ENCODE data around the gene EIF4E1B.

Gene EIF4E1B

DNA sequence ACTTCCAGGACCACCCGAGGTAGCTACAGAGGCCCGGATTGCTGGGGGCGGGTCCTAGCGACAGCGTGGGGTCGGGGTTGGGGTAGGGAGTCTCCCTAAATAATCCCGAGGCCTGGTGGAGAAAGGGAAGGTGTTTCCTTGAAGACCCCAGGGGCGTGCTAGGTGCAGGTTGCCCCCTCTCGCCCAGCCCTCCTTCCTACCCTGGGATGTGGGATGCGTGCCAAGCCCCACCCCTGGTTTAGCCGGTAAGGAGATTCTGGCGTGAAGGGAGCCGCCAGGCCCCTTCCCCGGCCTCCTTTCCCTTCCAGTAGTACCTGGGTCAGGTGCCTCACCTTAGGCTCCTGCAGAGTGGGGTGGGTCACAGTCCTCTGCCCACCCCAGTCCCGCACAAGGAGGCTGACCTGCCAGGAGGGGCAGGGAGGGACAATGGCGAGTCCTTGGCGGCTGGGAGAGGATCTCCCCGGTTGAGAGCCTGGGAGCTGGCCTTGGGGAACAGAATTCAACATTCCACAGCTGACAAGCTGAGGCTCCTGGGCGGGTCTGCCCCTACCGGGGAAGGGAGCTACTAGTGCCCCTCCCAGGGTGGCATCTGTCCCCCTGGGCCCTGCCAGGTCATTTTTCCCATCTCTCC lies 17.5 kb downstream of the EIF4E1B start:
- no peak for DNase-seq

- no peak for DNase-seq
These were observed 18.2 kb downstream of the EIF4E1B start for GRCh38 chr5:176648474-176649194.

GRCh38 chr5:176650354-176650884 lies 19.9 kb downstream of the EIF4E1B start:
- DNase-seq, result no peak

DNA sequence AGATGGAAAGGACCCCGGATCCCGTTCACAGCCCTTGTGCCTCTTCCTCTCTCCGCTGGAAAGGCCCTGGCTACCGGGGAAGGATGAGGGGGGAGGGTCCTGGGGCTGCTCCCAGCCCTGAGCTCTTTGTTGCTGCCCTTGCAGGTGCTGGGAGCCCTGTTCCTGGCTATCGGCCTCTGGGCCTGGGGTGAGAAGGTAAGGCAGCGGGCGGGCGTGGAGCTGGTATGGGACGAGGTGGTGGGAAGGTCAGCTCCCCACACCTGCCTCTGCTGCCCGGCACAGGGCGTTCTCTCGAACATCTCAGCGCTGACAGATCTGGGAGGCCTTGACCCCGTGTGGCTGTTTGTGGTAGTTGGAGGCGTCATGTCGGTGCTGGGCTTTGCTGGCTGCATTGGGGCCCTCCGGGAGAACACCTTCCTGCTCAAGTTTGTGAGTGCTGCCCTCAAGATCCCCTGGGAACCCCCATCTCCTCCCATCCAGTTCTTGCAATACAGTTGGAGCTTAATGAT lies 21.1 kb downstream of the EIF4E1B start:
- no peak for DNase-seq

- DNase-seq, result no peak
These were observed 21.7 kb downstream of the EIF4E1B start for GRCh38 chr5:176652136-176652535.

DNA sequence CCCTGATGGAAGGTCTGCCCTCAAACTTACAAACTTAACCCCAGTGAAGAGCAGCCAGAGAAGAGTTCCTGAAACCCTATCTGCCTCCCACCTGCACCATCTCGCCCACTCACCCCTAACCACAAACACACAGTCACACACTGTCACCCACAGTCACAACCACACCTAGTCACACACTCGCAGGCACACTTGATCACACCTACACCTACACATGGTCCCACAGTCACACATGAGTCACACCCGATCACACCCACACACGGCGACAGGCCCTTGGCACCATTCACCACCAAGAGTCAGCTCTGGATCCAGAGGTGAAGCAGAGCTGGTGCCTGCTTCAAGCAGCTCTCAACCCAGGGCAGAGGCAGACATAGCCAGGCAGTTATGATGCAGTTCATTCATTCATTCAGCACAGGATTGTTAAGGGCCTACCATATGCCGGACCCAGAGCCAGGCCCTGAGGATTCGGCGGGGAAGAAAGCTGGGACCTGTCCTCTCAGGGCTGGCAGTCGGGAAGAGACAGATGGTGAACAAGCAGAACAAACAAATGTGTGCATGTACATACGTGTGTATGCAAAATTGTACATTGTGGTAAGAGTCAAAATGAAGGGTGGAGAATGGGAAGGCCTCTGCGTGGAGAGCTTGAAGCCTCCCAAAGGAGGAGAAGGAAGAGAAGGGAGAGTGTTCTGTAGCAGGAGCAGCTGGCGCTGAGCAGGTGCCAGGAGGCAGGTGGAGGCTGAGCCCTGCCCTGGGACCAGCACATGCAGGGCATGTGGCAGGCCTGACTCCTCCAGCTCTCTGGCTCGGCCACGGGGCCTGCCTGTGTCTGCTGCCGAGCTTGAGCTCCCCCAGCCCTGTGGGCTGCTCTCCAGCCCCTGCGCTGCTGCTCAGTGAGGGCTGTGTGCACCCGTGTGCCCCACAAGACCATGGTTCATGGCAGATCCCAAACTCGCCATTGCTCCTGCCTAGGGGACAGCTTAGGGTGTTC lies 23.2 kb downstream of the EIF4E1B start:
- DNase-seq, result peak in 2 of 4 experiments; percentile 46 to 54

GRCh38 chr5:176654856-176655255 lies 24.4 kb downstream of the EIF4E1B start:
- no peak for DNase-seq

DNA sequence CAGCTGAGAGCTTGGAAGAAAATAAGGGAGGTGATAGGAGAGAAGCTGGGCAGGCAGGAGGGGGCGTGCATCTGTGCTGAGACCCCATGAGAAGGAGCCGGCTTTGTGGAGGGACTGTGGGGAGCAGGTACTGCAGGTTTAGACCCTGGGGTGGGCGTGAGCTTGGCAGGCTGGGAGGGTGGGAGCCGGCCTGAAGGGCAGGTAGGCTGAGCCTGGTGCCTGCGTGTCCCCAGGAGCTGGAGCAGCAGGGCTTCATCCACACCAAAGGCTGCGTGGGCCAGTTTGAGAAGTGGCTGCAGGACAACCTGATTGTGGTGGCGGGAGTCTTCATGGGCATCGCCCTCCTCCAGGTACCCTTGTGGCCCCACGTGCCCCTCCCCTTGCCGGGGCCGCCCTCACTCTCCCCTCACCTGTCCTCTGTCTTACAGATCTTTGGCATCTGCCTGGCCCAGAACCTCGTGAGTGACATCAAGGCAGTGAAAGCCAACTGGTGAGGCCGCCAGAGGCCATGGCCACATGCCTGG lies 26.1 kb downstream of the EIF4E1B start:
- DNase-seq, result no peak

DNA sequence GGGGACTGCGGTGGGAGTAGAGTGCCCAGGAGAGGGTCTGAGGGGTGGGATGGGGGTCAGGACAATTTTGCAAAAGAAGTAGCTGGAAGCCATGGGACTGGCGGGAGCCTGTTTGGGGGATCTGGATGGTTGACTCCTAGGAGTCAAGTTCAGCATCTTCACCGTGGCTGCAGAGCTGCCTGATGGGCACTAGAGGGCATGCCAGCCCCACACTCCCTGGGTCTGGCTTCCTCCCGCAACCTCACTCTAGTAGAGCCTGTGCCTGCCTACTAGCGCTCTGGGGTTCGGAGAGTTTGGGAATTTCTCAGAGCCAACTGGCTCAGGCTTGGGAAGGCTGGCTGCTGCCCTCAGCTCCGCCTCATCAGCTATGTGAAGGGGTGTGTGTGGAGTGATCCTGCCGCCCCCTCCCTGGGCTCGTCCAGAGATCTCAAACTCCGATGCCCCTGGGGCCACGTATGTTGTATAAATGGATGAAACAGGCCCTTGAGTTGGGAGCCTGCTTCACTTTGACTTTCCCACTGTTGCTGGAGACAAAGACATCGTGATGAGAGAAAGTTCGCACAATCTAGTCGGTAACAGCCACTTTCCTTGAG lies 27.6 kb downstream of the EIF4E1B start:
- peak; percentile 23 to 44 (median 36) for DNase-seq

DNA sequence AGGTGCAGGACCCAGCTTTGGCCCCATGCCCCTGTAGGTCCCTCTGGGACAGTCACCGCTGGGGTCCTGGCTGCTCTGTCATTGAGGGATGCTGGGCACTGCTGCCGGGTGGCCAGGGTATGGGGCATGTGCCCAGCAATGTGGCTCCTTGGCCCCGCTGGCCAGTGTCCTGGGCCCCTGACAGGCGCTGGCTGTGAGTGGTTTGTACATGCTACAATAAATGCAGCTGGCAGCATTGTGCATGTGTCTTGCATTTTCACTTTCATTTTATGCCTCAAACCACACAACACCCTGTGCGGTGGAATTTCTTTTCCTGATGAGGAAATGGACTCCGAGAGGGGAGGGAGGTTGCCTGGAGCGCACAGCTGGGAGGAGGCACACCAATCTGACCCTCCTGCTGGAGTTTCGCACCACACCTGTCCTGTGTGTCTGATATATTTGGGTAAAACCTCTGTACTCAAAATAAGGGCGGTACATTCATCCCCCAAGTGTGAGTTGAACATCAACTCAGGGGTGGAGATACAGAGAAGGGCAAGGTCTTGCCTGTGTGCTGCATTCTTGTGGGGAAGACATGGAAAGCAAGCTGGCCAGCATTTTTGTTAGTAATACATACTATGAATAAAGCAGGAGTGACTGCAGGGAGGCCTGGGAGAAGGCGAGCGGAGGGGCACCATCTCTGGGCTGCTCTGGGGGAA lies 28.5 kb downstream of the EIF4E1B start:
- DNase-seq, result no peak

DNA sequence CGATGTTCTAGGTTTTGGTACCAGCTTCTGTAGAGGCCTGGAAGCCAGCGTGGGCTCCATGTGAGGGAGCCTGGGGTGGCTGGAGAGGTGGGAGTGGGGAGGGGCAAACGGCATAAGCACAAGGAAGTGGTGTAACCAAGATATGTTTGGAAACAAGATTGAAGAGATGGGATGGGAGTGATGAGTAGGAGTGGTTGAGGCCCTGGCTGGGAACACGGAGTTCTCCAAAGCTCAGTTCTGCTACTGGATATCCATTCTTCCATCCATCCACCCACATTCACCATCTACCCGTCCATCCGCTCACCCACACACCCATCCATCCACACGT lies 29.0 kb downstream of the EIF4E1B start:
- no peak for DNase-seq

GRCh38 chr5:176659860-176660461 lies 29.5 kb downstream of the EIF4E1B start:
- no peak for DNase-seq

- DNase-seq, result no peak
These were observed 30.0 kb downstream of the EIF4E1B start for GRCh38 chr5:176660530-176660859.

DNA sequence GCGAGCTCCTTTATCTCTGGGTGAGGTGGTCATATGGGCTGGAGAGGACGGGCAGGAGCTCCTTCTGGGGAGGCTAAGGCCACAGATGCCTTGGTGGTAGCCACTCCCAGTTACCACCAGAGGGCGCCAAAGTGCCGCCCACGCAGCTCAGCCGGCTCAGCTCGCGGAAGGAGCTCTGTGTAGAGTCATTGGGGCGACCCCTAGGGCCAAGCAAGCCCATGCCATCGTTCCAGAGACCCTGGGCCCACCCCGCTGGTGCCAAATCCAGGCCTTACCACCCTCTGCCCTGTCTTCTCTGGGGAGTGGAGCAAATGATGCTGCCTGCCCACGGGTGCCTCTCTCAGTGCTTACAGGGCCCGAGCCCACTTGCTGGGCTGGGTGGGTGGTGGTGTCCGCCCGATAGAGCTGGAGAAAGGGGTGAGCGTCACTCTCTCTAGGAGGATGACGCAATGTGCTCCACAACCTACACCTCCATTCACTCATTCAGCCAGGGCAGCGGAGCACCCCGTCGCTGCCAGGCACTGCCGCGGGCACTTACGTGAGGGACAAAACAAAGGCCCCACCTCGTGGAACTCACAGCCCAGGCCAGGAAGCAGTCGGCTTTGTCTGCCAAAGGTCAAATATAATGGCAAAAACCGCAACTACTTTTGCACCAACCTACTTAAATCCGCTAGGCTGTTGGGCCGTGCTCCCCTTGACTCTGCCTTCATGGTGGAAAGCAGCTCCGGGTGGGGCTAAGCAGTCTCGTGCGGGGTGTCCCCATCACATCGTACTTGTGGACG lies 30.6 kb downstream of the EIF4E1B start:
- DNase-seq, result peak; percentile 65 to 71 (median 66)

DNA sequence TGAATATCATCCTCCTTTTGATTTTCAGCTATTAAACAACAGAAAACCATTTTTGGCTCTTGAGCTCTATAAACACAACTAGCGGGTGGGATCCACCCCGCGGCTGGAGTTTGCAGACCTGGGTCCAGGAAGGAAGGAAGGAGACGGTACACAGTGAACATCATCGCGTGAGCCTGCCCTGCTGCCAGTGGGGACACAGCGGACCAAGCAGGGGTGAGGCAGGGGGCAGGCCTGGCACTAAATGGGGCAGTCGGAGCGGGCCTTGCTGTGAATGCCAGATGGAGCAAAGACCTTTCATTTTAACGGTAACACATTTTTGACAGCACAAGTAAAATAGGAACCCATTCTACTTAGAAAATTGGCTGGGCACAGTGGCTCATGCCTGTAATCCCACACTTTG lies 31.2 kb downstream of the EIF4E1B start:
- no peak for DNase-seq

GRCh38 chr5:176662371-176663333 lies 32.2 kb downstream of the EIF4E1B start:
- DNase-seq, result no peak

DNA sequence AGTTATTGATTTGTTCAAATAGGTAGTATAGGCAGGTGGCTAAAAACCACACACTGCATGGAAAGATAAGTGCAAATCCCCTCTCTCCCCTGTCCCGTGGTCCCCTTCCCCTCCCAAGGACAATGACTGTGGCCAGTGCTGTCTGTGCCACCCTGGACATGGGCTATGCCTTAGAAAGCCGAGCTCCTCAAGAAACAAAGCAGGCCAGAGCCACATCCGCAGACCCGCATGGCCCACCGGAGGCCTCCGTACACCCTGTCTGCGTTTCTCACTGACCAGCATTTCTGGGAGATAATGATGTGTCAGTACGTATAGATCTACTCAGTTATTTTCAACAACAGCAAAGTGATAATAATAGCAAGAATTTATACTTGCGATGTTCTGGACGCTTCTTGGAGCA lies 33.1 kb downstream of the EIF4E1B start:
- DNase-seq, result no peak

DNA sequence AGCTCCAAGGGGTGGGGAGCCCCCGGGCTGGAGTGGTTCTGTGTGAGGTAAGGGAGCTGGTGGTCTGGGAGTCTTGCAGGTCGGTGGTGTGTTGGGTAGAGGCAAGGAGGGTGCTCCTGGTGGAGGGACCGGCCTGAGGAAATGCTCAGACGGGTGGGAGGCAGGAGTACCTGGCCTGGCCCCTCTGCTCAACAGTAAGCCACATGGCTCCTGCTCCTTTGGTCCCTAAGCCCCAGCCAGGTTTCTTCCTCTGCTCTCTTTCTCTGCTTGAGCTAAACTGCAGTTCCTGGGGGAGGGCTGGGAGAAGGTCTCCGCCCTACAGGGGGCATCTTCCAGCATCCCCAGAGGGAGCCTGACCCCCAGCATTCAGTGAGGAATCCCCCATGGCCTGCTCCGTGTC lies 34.0 kb downstream of the EIF4E1B start:
- no peak for DNase-seq

DNA sequence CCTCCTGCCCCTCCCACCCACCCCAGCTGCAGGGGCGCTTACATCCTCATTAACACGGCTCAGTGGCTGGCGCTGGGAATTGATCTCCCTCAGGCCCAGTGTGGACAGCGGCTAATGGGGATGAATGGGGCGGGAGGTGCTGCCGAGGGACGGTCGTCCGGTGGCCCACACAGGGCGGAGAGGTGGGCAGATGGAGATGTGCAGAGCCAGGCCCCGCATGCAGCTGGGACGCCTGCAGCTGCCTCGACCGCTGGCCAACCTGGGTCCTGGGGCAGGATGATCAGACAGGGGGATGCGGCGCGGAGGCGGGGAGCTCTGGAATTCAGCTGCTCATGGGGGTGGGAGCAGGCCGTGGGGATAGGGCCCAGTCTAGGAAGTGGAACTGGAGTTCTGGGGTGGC lies 34.4 kb downstream of the EIF4E1B start:
- DNase-seq, result no peak

- DNase-seq, result no peak
These were observed 35.0 kb downstream of the EIF4E1B start for GRCh38 chr5:176665517-176665916.

All from activated CD4-positive, CD25-positive, alpha-beta regulatory T cell (primary cell).